BLaER1 (cell line): ENCODE measurements around the gene ANG.
"Not testable (repeated sequence)": the region's sequence is repeated elsewhere in the genome, so short reads cannot be mapped to it uniquely, and the experiment has no call there.

ENCODE experiments used
- H3K27ac ChIP-seq: shearing (Covaris generic); formaldehyde crosslinking; 2 replicates; pipeline ENCODE4 v1.8.1; 2022
- H3K27me3 ChIP-seq: shearing (Covaris generic); formaldehyde crosslinking; 2 replicates; pipeline ENCODE4 v1.8.1; 2022
- H3K36me3 ChIP-seq: shearing (Covaris generic); formaldehyde crosslinking; 2 replicates; pipeline ENCODE4 v1.8.1; 2022
- H3K4me1 ChIP-seq: shearing (Covaris generic); formaldehyde crosslinking; 2 replicates; pipeline ENCODE4 v1.8.1; 2022
- H3K4me2 ChIP-seq: shearing (Covaris generic); formaldehyde crosslinking; 2 replicates; pipeline ENCODE4 v1.8.1; 2022
- H3K4me3 ChIP-seq: shearing (Covaris generic); formaldehyde crosslinking; 2 replicates; pipeline ENCODE4 v1.8.1; 2022
- H3K9ac ChIP-seq: shearing (Covaris generic); formaldehyde crosslinking; 2 replicates; pipeline ENCODE4 v1.8.1; 2022
- H3K9me3 ChIP-seq: shearing (Covaris generic); formaldehyde crosslinking; 2 replicates; pipeline ENCODE4 v1.8.1; 2022
- H4K20me1 ChIP-seq: shearing (Covaris generic); formaldehyde crosslinking; 2 replicates; pipeline ENCODE4 v1.8.1; 2022
- Cebpa-rat ChIP-seq: shearing (Covaris generic); IDR thresholded peaks from 2 replicates; pipeline ENCODE4 v1.8.1; 2022

ANG gene

GRCh38 chr14:20657216-20658211 lies 31.1 kb upstream of the ANG start:
- H3K4me1 ChIP-seq = peaks cover 20% of the 10 kb centered on the region
- H3K27me3 ChIP-seq = peaks cover 40% of the 10 kb centered on the region
- no peak overlapping the region for H3K9ac ChIP-seq
- H3K4me2 ChIP-seq = no peak overlapping the region
- no peaks in the 10 kb centered on the region for H4K20me1 ChIP-seq
- TF ChIP-seq Cebpa-rat = no peak
- H3K36me3 ChIP-seq = no peaks in the 10 kb centered on the region
- H3K4me3 ChIP-seq = no peak overlapping the region
- no peaks in the 10 kb centered on the region for H3K9me3 ChIP-seq
- H3K27ac ChIP-seq = no peak overlapping the region

- Histone ChIP-seq H3K4me3 (no peak overlapping the region), H3K9me3 (no peaks in the 10 kb centered on the region), H3K4me1 (peaks cover 21% of the 10 kb centered on the region), H3K4me2 (no peak overlapping the region), H3K9ac (no peak overlapping the region), H3K27me3 (peaks cover 42% of the 10 kb centered on the region), H3K36me3 (no peaks in the 10 kb centered on the region), H3K27ac (no peak overlapping the region), H4K20me1 (no peaks in the 10 kb centered on the region)
- no peak for TF ChIP-seq Cebpa-rat
Measured at GRCh38 chr14:20658246-20658645, 30.3 kb upstream of the ANG start.

GRCh38 chr14:20659336-20659735 lies 29.2 kb upstream of the ANG start:
- Histone ChIP-seq H3K9me3 (peaks cover 5% of the 10 kb centered on the region; the same call in 1 of the 2 replicates), H3K4me2 (no peak overlapping the region), H3K9ac (no peak overlapping the region), H3K4me3 (no peak overlapping the region), H3K27me3 (peaks cover 42% of the 10 kb centered on the region), H3K27ac (no peak overlapping the region), H4K20me1 (no peaks in the 10 kb centered on the region), H3K4me1 (peaks cover 27% of the 10 kb centered on the region), H3K36me3 (no peaks in the 10 kb centered on the region)
- TF ChIP-seq Cebpa-rat = no peak

DNA sequence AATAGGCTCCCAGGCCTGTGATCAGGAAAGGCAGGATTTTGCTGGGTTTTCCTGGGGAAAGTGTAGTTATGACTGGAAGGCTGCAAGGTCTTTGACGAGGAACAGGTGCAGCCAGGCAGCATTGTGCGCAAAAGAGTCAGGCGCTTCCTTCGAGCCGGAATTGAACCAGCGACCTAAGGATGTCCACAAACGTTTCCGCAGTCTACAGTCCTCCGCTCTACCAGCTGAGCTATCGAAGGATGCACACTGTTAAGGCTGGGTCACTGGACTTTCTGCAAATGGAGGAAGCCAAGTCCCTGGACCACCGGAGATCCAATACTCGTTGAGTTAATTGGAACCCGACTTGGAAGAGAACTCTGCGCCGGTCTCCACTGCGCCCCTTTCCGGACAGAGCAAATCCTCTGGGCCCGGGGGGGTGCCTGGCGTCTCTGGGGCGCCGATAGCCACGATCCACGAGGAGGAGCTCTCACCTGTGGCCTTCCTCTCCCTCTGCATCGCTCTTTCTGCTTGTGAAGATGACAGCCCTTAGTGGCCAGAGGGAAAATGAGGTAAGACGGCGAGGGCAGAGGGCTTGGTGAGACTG lies 28.7 kb upstream of the ANG start:
- Histone ChIP-seq H3K4me2 (no peak overlapping the region), H3K9ac (no peak overlapping the region), H3K36me3 (no peaks in the 10 kb centered on the region), H3K27me3 (peaks cover 39% of the 10 kb centered on the region), H3K4me1 (peaks cover 27% of the 10 kb centered on the region), H4K20me1 (no peaks in the 10 kb centered on the region), H3K4me3 (no peak overlapping the region), H3K9me3 (peaks cover 9% of the 10 kb centered on the region; the same call in 1 of the 2 replicates), H3K27ac (no peak overlapping the region)
- no peak for TF ChIP-seq Cebpa-rat

DNA sequence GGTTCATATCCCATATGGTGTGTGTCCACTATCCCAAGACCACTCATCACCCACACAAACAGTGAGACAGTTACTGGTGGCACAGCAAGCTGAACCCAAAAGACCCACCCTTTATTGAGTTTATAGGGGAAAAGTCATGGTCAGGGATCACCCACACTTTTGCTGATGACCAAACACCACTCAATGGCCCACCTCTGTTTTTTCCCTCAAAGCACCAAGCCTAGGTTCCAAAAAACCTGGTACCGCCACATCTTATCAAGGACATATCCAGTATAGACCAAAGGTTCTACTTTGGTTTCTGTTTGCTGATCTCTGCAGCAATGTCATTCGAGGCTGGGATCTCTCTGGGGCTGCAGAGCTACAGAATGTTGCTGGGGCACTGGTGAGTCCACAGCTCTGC lies 27.4 kb upstream of the ANG start:
- H4K20me1 ChIP-seq = no peaks in the 10 kb centered on the region
- H3K9me3 ChIP-seq = peaks cover 9% of the 10 kb centered on the region; the same call in 1 of the 2 replicates
- H3K4me2 ChIP-seq = peak overlapping the region; percentile 42
- peaks cover 20% of the 10 kb centered on the region for H3K4me1 ChIP-seq
- no peak overlapping the region for H3K4me3 ChIP-seq
- H3K9ac ChIP-seq = no peak overlapping the region
- H3K27me3 ChIP-seq = peaks cover 31% of the 10 kb centered on the region
- no peak overlapping the region for H3K27ac ChIP-seq
- no peak for TF ChIP-seq Cebpa-rat
- H3K36me3 ChIP-seq = no peaks in the 10 kb centered on the region

GRCh38 chr14:20662968-20663732 lies 25.4 kb upstream of the ANG start:
- H3K27ac ChIP-seq = no peak overlapping the region

DNA sequence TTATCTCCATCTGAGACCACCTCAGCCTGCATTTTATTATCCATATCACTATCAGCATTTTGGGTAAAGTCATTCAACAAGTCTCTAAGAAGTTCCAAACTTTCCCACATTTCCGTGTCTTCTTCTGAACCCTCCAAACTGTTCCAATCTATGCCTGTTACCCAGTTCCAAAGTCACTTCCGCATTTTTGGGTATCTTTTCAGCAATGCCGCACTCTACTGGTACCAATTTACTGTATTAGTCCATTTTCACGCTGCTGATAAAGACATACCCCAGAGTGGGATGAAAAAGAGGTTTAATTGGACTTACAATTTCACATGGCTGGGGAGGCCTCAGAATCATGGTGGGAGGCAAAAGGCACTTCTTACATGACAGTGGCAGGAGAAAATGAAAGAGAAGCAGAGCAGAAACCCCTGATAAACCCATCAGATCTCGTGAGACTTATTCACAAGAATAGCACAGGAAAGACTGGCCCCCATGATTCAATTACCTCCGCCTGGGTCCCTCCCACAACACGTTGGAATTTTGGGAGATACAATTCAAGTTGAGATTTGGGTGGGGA lies 22.1 kb upstream of the ANG start:
- not testable (repeated sequence) for H3K36me3 ChIP-seq, H3K9me3 ChIP-seq, H3K9ac ChIP-seq, H3K4me2 ChIP-seq, H3K4me3 ChIP-seq, H3K27ac ChIP-seq, H4K20me1 ChIP-seq
- peaks cover 42% of the 10 kb centered on the region for H3K4me1 ChIP-seq
- peaks cover 29% of the 10 kb centered on the region for H3K27me3 ChIP-seq

More at GRCh38 chr14:20662968-20663732, 25.4 kb upstream of the ANG start:
- no peaks in the 10 kb centered on the region for H4K20me1 ChIP-seq
- H3K4me2 ChIP-seq = peak overlapping the region; percentile 22
- TF ChIP-seq Cebpa-rat = no peak
- H3K4me1 ChIP-seq = peaks cover 34% of the 10 kb centered on the region
- H3K27me3 ChIP-seq = peaks cover 31% of the 10 kb centered on the region
- H3K4me3 ChIP-seq = no peak overlapping the region
- no peak overlapping the region for H3K9ac ChIP-seq
- H3K9me3 ChIP-seq = peaks cover 9% of the 10 kb centered on the region; the same call in 1 of the 2 replicates
- H3K36me3 ChIP-seq = no peaks in the 10 kb centered on the region

- H3K4me1 ChIP-seq = peaks cover 35% of the 10 kb centered on the region
- no peaks in the 10 kb centered on the region for H4K20me1 ChIP-seq
- H3K27me3 ChIP-seq = peaks cover 14% of the 10 kb centered on the region
- no peak for TF ChIP-seq Cebpa-rat
- H3K36me3 ChIP-seq = no peaks in the 10 kb centered on the region
- no peak overlapping the region for H3K4me3 ChIP-seq
- H3K4me2 ChIP-seq = peak overlapping the region; percentile 65
- no peak overlapping the region for H3K9ac ChIP-seq
- H3K9me3 ChIP-seq = peaks cover 9% of the 10 kb centered on the region; the same call in 1 of the 2 replicates
- H3K27ac ChIP-seq = peak overlapping the region; percentile 12; the same call in 1 of the 2 replicates
Measured at GRCh38 chr14:20667957-20668356, 20.6 kb upstream of the ANG start.

GRCh38 chr14:20668969-20669368 lies 19.6 kb upstream of the ANG start:
- Histone ChIP-seq H3K4me2 (peak overlapping the region; percentile 65), H3K27ac (no peak overlapping the region), H3K4me1 (peaks cover 29% of the 10 kb centered on the region), H4K20me1 (no peaks in the 10 kb centered on the region), H3K36me3 (no peaks in the 10 kb centered on the region), H3K9ac (no peak overlapping the region), H3K9me3 (peaks cover 15% of the 10 kb centered on the region; the same call in 1 of the 2 replicates), H3K27me3 (peaks cover 4% of the 10 kb centered on the region), H3K4me3 (no peak overlapping the region)
- no peak for TF ChIP-seq Cebpa-rat
